Smooth muscle cell of bladder (primary cell): ENCODE results near the gene CHCHD10. TPM values are rescaled to one million over a fixed set of nuclear protein-coding genes. Genes with fewer than 3 reads are reported as not detected.

ENCODE experiments used
- total RNA-seq: library from RNA; depleted of rRNA; stranded (reverse); fragments of >200 nt; gene quantifications from 2 replicates; pipeline ENCODE4 v1.2.3, GENCODE V29; 2014

The CHCHD10 gene
- total RNA-seq = 2.8 and 6.0 TPM in 2 replicates

DNA sequence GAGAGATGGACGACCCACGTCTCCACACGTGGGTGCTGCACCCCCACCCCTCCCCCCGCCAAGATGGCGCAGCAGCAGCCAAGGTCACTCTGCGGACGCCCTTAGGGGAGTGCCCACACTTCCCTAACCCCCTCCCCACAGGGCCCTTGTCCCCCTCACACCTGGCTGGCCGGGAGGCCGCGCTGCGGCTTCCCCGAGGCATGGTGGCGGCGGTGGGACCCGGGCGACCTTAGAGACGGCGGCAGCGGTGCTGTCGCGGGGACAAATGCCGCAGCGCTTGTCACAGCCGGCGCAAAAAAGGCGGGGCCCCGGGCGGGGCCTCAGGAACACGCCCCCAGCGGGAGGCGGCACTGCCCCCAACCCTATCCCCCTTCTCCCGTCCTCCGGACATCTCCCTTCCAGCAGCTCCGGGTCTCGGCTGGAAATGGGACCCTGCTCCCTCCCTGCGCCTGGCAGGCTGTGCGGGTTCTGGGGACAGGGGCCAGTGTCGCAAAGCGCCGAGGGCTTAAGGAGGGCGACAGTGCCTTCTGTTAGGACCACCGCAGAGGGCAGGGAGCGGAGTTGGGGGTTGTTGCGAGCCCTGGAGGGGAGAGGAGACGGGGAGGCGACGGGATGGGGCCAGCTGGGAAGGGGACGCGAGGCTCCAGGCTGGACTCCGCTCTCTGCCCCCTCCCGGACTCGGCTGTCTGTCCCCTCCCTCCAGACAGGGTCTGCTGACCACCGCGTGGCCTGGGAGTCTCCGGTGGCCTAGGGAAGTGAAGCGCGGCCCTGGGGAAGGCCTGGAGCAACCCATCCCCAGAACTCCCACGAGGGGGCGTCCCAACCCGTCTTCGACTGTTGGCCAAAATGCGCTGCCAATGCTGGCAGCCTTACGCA, at the start of gene CHCHD10:
Gene CHCHD10, minus strand, starts transcription at position 300 of the 876 bp plus-strand sequence. Its CDS starts 98 bp downstream, at position 202.

DNA sequence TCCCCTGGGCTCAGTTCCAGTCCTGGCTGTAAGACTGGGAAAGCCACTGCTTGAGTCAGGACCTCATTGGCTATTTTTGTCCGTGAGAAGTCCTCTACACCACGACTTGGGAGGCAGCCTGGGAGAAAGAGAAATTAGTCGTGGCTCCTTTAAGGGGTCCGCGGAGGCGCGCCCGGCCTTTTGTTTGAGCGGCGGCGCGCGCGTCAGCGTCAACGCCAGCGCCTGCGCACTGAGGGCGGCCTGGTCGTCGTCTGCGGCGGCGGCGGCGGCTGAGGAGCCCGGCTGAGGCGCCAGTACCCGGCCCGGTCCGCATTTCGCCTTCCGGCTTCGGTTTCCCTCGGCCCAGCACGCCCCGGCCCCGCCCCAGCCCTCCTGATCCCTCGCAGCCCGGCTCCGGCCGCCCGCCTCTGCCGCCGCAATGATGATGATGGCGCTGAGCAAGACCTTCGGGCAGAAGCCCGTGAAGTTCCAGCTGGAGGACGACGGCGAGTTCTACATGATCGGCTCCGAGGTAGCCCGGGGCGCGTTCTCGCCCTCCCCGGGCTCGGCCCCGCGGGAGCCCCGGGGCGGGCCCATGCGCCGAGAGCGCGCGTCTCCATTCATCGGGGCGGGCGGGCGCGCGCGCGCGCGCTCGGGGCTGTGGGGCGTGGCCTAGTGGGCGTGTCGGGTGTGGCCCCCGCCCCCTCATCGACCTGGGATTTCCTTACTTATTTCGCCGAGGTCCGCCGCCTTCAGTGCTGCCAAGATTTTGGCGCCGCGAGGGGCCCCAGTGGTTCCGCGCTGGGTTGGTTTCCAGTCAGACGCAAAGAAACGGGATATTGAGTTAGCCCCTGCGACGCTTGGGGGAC, 19.2 kb upstream of the CHCHD10 start, which contains the start of gene SMARCB1:
Gene SMARCB1, plus strand, starts transcription at position 215 of the 848 bp plus-strand sequence. Its CDS starts 204 bp downstream, at position 419.

DNA sequence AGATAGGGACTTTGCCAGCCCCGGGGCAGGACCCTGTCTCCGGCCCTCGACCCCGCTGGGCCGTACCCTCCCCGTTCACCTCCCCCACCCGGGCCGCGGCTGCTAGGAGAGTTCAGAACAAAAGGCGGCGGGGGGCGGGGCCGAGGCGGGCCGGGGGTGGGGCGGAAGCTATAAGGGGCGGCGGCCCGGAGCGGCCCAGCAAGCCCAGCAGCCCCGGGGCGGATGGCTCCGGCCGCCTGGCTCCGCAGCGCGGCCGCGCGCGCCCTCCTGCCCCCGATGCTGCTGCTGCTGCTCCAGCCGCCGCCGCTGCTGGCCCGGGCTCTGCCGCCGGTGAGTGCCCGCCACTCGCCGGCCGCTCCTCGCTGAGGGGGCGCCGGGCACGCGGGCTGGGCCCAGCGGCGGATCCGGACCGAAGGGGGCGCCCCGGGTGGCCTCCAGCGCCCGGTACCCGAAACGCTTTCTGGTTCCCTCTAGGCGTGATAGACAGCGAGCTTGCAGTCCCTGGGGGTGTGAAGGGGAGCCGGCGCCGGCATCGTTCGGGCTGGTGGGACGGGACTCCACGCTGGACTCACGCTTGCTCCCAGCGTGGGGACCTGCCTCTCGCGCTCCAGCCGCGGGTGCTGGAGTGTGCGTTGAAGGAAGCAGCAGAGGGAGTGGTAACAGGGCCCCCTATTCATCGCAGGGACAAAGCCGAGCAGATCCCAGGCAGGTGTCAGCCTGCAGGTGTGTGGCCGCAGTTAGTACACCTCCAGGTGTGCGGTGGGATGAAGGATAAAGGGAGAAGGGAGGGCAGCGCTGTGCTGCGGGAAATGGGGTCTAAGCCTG, 5.1 kb upstream of the CHCHD10 start, which contains the start of gene MMP11:
Gene MMP11, plus strand, starts transcription at position 201 of the 825 bp plus-strand sequence. Its CDS starts 22 bp downstream, at position 223.

DNA sequence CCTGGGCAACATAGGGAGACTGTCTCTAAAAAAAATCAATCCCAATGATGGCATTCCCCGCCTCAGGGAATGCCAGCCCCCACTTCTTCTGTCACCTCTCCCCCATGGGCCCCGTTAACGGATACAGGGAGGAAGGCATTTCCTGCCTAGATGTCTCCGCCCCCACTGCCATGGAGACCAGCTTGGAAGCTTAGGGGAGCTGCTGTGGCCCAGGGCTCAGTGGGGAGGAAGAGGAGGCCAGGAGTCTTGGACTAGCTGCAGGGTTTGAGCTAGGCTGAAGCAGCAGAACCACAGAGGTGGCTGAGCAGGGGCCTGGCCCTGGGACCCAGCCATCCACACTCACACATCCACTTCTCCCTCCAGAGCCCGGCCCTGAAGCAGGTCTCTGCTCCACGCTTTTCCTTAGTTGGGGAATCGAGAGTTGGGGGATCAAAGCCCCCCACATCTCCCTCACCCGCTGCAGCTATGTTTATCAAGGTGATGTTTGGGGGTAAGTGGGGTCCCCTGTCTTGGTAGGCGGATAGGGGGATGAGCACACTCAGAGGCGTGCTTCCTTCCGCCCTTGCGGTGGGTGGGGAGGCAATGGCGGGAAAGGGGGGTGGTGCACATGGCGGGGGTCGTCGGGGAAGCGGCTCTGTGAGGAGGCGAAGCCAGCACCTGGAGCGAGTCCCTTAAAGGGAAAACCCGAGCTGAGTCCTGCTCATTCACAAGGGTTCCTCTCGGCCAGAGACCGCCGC, 4.8 kb downstream of the CHCHD10 start, which contains the start of gene C22orf15:
Gene C22orf15, plus strand, starts transcription at position 149 of the 737 bp plus-strand sequence. Its CDS starts 317 bp downstream, at position 466.

DNA sequence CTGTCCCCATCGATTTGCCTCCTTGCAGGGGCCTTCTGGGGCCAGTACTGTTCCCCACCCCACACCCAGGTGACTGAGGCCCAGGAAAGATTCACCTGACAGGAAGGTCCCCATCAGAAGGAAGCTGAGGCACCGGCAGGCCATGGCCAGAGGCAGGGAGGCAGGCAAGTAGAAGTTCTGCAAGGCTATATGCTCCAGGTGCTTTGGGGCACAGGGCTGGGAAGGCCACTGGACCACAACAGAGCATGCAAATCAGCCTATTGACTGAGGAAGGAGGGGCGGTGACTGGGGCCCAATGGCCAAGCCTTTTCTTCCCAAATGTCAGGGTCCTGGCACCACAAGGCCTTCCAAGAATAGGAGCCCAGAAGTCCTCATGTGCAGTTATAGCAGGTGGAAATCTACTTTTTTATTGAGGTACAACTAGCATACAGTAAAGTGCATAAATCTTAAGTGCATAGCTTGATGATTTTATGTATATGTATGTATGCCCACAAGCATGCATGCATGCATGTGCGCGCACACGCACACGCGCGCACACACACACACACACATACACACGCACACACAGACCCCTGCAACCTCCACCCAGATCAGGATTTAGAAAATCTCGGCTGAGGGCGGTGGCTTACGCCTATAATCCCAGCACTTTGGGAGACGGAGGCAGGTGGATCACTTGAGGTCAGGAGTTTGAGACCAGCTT, 13.4 kb downstream of the CHCHD10 start, which contains the start of gene VPREB3:
Gene VPREB3, minus strand, starts transcription at position 206 of the 700 bp plus-strand sequence. Its CDS starts 62 bp downstream, at position 144.

DNA sequence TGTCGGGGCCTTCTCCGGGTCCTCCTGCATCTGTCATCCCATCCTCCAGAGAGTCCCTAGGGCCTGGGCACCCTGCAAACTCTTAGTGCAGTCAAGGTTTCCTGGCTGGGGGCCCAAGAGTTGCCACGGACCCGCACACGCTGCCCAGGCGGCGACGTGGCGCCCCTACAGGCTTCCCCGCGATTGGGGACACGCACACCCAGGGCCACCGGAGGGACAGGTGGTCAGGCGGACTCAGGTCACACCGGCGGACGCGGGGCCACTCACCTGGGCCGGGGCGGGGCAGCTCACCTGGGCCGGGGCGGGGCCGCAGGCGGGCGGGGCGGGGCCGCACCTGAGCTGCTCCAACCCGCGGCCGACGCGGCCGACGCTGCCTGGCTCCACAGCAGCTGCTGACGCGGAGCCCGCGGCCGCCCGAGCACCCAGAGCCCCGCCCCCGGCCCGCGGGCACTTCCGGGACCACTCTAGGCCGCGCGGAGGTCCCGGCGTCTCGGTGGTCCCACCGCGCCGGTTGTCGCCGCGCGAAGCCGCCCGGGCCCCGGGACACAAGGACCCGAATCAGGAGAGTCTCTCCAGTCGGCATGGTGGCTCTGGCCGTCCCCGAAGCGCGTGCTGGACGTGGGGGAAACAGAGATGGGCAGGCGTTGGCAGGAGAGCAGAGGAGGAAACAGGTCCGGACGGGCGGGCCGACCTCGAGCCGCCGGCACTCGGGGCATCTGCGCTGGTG, 16.9 kb downstream of the CHCHD10 start, which contains the start of gene ZNF70:
Gene ZNF70, minus strand, starts transcription at position 399 of the 727 bp plus-strand sequence. CDS start 5,972 bp downstream, outside the sequence.

Other genes with a start within 250 kb of the CHCHD10 start
- gene IGLL1, start 187.7 kb downstream of the CHCHD10 start, total RNA-seq = not detected in 2 replicates
- gene DRICH1, start 135.7 kb downstream of the CHCHD10 start, total RNA-seq = 0.37 TPM in 1 of 2 replicates, not detected in the other
- gene RGL4, start 77.0 kb downstream of the CHCHD10 start, total RNA-seq = not detected in 2 replicates
- 2.6 and 3.4 TPM in 2 replicates for gene ZNF70, start 16.9 kb downstream of the CHCHD10 start, total RNA-seq
- not detected in 2 replicates for gene VPREB3, start 13.5 kb downstream of the CHCHD10 start, total RNA-seq
- 3.0 and 4.3 TPM in 2 replicates for gene C22orf15, start 5.0 kb downstream of the CHCHD10 start, total RNA-seq
- gene MMP11, start 4.9 kb upstream of the CHCHD10 start, total RNA-seq = 9.2 and 19.8 TPM in 2 replicates
- gene SMARCB1, start 19.0 kb upstream of the CHCHD10 start, total RNA-seq = 17.4 and 23.4 TPM in 2 replicates
- gene DERL3, start 71.0 kb upstream of the CHCHD10 start, total RNA-seq = 0.14 and 0.37 TPM in 2 replicates
- 11.9 and 13.1 TPM in 2 replicates for gene SLC2A11, start 89.9 kb upstream of the CHCHD10 start, total RNA-seq
- gene MIF, start 126.4 kb upstream of the CHCHD10 start, total RNA-seq = 460 and 480 TPM in 2 replicates
- 7.0 and 7.2 TPM in 2 replicates for gene GSTT2B, start 193.2 kb upstream of the CHCHD10 start, total RNA-seq
- 0.85 and 0.92 TPM in 2 replicates for gene DDTL, start 198.9 kb upstream of the CHCHD10 start, total RNA-seq
- gene DDT, start 206.5 kb upstream of the CHCHD10 start, total RNA-seq = 88.7 and 111 TPM in 2 replicates
- 0.09 and 0.14 TPM in 2 replicates for gene GSTT2, start 212.2 kb upstream of the CHCHD10 start, total RNA-seq
- not detected in 2 replicates for gene GSTT4, start 237.5 kb upstream of the CHCHD10 start, total RNA-seq
- 25.6 and 38.6 TPM in 2 replicates for gene CABIN1, start 243.3 kb upstream of the CHCHD10 start, total RNA-seq